Endometrial microvascular endothelial cells (primary cell): ENCODE results near the gene SHCBP1L. TPM values are rescaled to one million over a fixed set of nuclear protein-coding genes. Genes with fewer than 3 reads are reported as not detected.

Source experiments
- in situ Hi-C: cut with HindIII; loops from 2 replicates; pipeline ENCODE4 v1.10.0; 2017; ENCODE audit warnings: low sequenced_read_pairs, low pct_unique_long_range_greater_than_20kb; ENCODE audit errors: inconsistent ontology term
- total RNA-seq: library from RNA; depleted of rRNA; stranded (reverse); fragments of >200 nt; gene quantifications from one replicate; pipeline ENCODE4 v1.2.3, GENCODE V29; 2015; ENCODE audit errors: inconsistent ontology term

Gene SHCBP1L
- total RNA-seq, 1 donor from 2014 or later: not detected

- in situ Hi-C loops: no loop called here
Measured at GRCh38 chr1:182860658-182861057, 92.3 kb downstream of the SHCBP1L start.

GRCh38 chr1:182857212-182857611 lies 95.8 kb downstream of the SHCBP1L start:
- in situ Hi-C loops: no loop called here

GRCh38 chr1:182855911-182856310 lies 97.1 kb downstream of the SHCBP1L start:
- in situ Hi-C loops: no loop called here

- in situ Hi-C loops: no loop called here
Measured at GRCh38 chr1:182851825-182852224, 101.1 kb downstream of the SHCBP1L start.

DNA sequence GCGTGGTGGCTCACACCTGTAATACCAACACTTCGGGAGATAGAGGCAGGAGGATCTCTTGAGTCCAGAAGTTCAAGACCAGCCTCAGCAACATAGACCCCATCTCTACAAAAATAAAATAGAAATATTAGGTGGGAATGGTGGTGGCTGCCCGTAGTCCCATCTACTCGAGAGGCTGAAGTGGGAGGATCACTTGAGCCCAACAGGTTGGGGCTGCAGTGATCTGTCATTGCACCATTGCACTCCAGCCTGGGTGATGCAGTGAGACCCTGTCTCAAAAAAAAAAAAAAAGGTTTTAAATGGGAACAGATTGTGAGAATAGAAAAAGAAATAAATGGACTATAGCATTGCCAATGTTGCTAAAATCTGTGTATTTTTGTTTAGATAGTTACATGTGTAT lies 102.6 kb downstream of the SHCBP1L start:
- in situ Hi-C loops: no loop called here

Other genes starting within 250 kb of the SHCBP1L start
- gene NPL, start 163.4 kb downstream of the SHCBP1L start, total RNA-seq: 0.93 TPM
- 157 TPM for gene DHX9, start 113.8 kb downstream of the SHCBP1L start, total RNA-seq
- 269 TPM for gene LAMC1, start 70.3 kb upstream of the SHCBP1L start, total RNA-seq
- 2.4 TPM for gene LAMC2, start 233.1 kb upstream of the SHCBP1L start, total RNA-seq